H1 (cell line): ENCODE data around the gene TOGARAM1. TPM values are rescaled to one million over a fixed set of nuclear protein-coding genes. Genes with fewer than 3 reads are reported as not detected.

Source experiments
- ASH2L ChIP-seq: fragments of 200-600, 300-600 bp; sonication (generic); IDR thresholded peaks from one replicate; pipeline ENCODE4 v1.7.1; 2017; ENCODE audit warnings: low read length
- BCL11A ChIP-seq, 2 experiments: IDR thresholded peaks; one replicate each; pipeline ENCODE4 v1.6.1; 2011; ENCODE audit warnings: low read depth in 2 of 2, low read length in 2 of 2, mild to moderate bottlenecking in 2 of 2
- CREB1 ChIP-seq: IDR thresholded peaks from 2 replicates; pipeline ENCODE4 v1.6.1; 2012; ENCODE audit warnings: inconsistent platforms
- EZH2 ChIP-seq: fragments of 200-600 bp; sonication (generic); IDR thresholded peaks from 2 replicates; pipeline ENCODE4 v1.7.1; 2012; ENCODE audit warnings: low read depth, mild to moderate bottlenecking, moderate library complexity, low read length, inconsistent platforms; ENCODE audit not compliant: severe bottlenecking
- GABPA ChIP-seq: IDR thresholded peaks from 2 replicates; pipeline ENCODE4 v1.6.1; 2011; ENCODE audit warnings: mild to moderate bottlenecking, low read length, moderate library complexity, borderline replicate concordance; ENCODE audit not compliant: insufficient read depth
- GTF2F1 ChIP-seq: IDR thresholded peaks from 2 replicates; pipeline ENCODE4 v1.6.1; 2012; ENCODE audit warnings: low read depth, low read length, improper control_type of control experiment, borderline replicate concordance
- HDAC6 ChIP-seq: IDR thresholded peaks from one replicate; pipeline ENCODE4 v1.7.1; 2012; ENCODE audit warnings: low read depth, mild to moderate bottlenecking, inconsistent platforms, low read length, moderate library complexity
- JUN ChIP-seq: IDR thresholded peaks from 2 replicates; pipeline ENCODE4 v1.6.1; 2011; ENCODE audit warnings: low read depth, mild to moderate bottlenecking, improper control_type of control experiment, low read length
- KDM1A ChIP-seq: fragments of 200-600, 300-600 bp; sonication (generic); IDR thresholded peaks from 2 replicates; pipeline ENCODE4 v1.7.1; 2016; ENCODE audit warnings: mild to moderate bottlenecking, low read length, borderline replicate concordance
- KDM5A ChIP-seq: fragments of 200-600 bp; IDR thresholded peaks from 2 replicates; pipeline ENCODE4 v1.7.1; 2012; ENCODE audit warnings: mild to moderate bottlenecking, low read length, inconsistent platforms, mixed read lengths
- NRF1 ChIP-seq: IDR thresholded peaks from 2 replicates; pipeline ENCODE4 v1.6.1; 2011; ENCODE audit warnings: mild to moderate bottlenecking, low read depth, low read length, improper control_type of control experiment
- POU5F1 ChIP-seq: IDR thresholded peaks from 2 replicates; pipeline ENCODE4 v1.6.1; 2011; ENCODE audit warnings: low read depth, mild to moderate bottlenecking, low read length, moderate library complexity
- RFX5 ChIP-seq: IDR thresholded peaks from 2 replicates; pipeline ENCODE4 v1.6.1; 2011; ENCODE audit warnings: low read depth, low read length, improper control_type of control experiment, borderline replicate concordance
- RXRA ChIP-seq: IDR thresholded peaks from 2 replicates; pipeline ENCODE4 v1.6.1; 2011; ENCODE audit warnings: low read depth, mild to moderate bottlenecking, low read length, moderate library complexity; ENCODE audit not compliant: insufficient read depth
- SP1 ChIP-seq: IDR thresholded peaks from 2 replicates; pipeline ENCODE4 v1.6.1; 2011; ENCODE audit warnings: low read depth, low read length
- SRF ChIP-seq: IDR thresholded peaks from 2 replicates; pipeline ENCODE4 v1.6.1; 2011; ENCODE audit warnings: mild to moderate bottlenecking, low read depth, low read length, moderate library complexity
- SUZ12 ChIP-seq: fragments of 200-600 bp; sonication (generic); IDR thresholded peaks from 2 replicates; pipeline ENCODE4 v1.6.1; 2012; ENCODE audit warnings: mild to moderate bottlenecking, inconsistent platforms, low read length, moderate library complexity, mixed read lengths
- TAF7 ChIP-seq: optimal IDR thresholded peaks from 2 replicates; pipeline ENCODE3; 2011; ENCODE audit warnings: low read depth, mild to moderate bottlenecking, inconsistent platforms, low read length, moderate library complexity, borderline replicate concordance
- ZNF274 ChIP-seq: IDR thresholded peaks from 2 replicates; pipeline ENCODE4 v1.7.0; 2012; ENCODE audit warnings: low read length, borderline replicate concordance; ENCODE audit errors: extremely low read depth
- polyA plus RNA-seq, 7 experiments: library from polyadenylated mRNA; depleted of rRNA in 3 of 7; stranded (reverse) in 5 of 7; unstranded in 2 of 7; fragments of >200 nt in 5 of 7; fragments of 200-250 nt in 2 of 7; gene quantifications; 1 replicate in 5 of 7; 2 replicates in 1 of 7; 4 replicates in 1 of 7; pipeline versions ENCODE4 v1.2.1 to v1.2.3, GENCODE V29; 2011 to 2013; ENCODE audit warnings: missing spikeins in 2 of 7, mixed read lengths in 2 of 7
- total RNA-seq: library from RNA; stranded (reverse); fragmentation: NEBNext Ultra II Directional; extraction: Animal tissue kit (Norgen Biotek cat#: 25700); gene quantifications from 2 replicates; pipeline ENCODE4 v1.2.1, GENCODE V29; 2021
- TF ChIP-seq, protein P1 (sequence below), 3 experiments: IDR thresholded peaks; 1 replicate in 2 of 3; 2 replicates in 1 of 3; pipeline versions ENCODE4 v1.5.1 to v1.6.1; 2011; ENCODE audit warnings: low read length in 3 of 3, mild to moderate bottlenecking in 3 of 3, inconsistent platforms in 2 of 3, low read depth in 1 of 3, moderate library complexity in 1 of 3; ENCODE audit not compliant: insufficient read depth in 1 of 3; ENCODE audit errors: control extremely low read depth in 1 of 3
- TF ChIP-seq, protein P2 (sequence below): IDR thresholded peaks from 2 replicates; pipeline ENCODE4 v1.6.1; 2011; ENCODE audit warnings: low read length, improper control_type of control experiment

TOGARAM1 gene
- total and polyA plus RNA-seq, 2 of the 8 experiments (the other 6 are each of a cell fraction or from before 2014, with no cell fraction given): 2.5 to 6.8 TPM

DNA sequence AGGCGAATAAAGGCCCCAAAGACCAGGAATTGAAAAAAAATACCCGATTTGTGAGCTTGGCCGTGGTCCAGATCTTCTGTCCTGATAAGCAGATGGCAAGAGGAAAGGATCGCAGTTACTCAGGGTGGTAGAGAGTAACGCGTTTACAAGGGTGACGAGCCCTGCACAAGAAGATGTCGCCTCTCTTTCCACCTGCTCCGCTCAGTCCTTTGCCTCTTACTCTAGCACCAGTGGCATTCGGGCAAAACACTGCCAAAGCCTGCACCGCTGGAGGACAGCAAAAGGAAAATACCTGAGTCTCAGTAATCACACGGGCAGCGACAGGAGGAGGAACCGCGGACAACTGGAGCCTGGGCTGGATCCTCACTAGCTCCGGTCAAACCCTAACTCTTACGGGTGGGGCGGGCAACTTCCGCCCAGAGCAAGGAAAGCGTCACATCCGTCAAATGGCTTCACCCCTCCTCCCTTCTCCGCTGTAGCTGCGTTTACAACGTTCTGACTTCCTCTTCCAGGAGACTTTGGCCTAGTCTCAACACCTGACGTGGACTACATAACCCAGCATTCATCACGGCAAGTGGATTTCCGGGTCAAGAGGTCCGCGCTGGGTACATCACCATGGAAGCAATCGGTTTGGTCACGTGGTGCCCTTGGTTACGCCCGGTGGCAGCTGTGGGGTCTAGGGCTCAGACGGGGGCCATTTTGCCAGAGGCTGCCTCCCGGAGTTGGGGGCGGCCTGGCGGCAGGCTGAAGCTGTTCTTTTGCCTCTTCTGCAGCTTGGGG, at the start of gene TOGARAM1, which contains the start of gene KLHL28 (continued):
- TF ChIP-seq, protein P1, sequence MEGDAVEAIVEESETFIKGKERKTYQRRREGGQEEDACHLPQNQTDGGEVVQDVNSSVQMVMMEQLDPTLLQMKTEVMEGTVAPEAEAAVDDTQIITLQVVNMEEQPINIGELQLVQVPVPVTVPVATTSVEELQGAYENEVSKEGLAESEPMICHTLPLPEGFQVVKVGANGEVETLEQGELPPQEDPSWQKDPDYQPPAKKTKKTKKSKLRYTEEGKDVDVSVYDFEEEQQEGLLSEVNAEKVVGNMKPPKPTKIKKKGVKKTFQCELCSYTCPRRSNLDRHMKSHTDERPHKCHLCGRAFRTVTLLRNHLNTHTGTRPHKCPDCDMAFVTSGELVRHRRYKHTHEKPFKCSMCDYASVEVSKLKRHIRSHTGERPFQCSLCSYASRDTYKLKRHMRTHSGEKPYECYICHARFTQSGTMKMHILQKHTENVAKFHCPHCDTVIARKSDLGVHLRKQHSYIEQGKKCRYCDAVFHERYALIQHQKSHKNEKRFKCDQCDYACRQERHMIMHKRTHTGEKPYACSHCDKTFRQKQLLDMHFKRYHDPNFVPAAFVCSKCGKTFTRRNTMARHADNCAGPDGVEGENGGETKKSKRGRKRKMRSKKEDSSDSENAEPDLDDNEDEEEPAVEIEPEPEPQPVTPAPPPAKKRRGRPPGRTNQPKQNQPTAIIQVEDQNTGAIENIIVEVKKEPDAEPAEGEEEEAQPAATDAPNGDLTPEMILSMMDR (IDR thresholded peaks at IDR 0.05; ENCODE audit: control extremely low read depth in 1 of 3, insufficient read depth in 1 of 3, low read depth in 1 of 3, low read length in 3 of 3): no peak
- TF ChIP-seq GTF2F1: no peak
- TF ChIP-seq HDAC6: no peak
- no peak for TF ChIP-seq KDM1A
- TF ChIP-seq ASH2L: peak; percentile 86
- no peak for TF ChIP-seq RFX5
- TF ChIP-seq SRF: no peak
- peak; percentile 21; the same call in 1 of the 2 replicates for TF ChIP-seq SP1
- TF ChIP-seq GABPA: peak; percentile 89; the same call in 1 of the 2 replicates
- TF ChIP-seq RXRA: no peak
- no peak for TF ChIP-seq SUZ12
- TF ChIP-seq ZNF274: no peak
- no peak for TF ChIP-seq NRF1
- peak; percentile 86 for TF ChIP-seq CREB1
- no peak for TF ChIP-seq KDM5A
- TF ChIP-seq TAF7: no peak
- TF ChIP-seq JUN: no peak
- no peak for TF ChIP-seq POU5F1
- TF ChIP-seq EZH2: no peak
- TF ChIP-seq, protein P2, sequence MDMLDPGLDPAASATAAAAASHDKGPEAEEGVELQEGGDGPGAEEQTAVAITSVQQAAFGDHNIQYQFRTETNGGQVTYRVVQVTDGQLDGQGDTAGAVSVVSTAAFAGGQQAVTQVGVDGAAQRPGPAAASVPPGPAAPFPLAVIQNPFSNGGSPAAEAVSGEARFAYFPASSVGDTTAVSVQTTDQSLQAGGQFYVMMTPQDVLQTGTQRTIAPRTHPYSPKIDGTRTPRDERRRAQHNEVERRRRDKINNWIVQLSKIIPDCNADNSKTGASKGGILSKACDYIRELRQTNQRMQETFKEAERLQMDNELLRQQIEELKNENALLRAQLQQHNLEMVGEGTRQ: peak; percentile 98
- TF ChIP-seq BCL11A (IDR thresholded peaks at IDR 0.05; ENCODE audit: low read depth in 2 of 2, low read length in 2 of 2): no peak
